ENCODE measurements around the gene TUBGCP3. TPM values are rescaled to one million over a fixed set of nuclear protein-coding genes. Genes with fewer than 3 reads are reported as not detected.

Gene TUBGCP3
- total and polyA plus RNA-seq, 2 experiments from 2014 or later = 12.8 to 40.2 TPM

- TF ChIP-seq ETS1 (IDR thresholded peaks at IDR 0.05) = no peak
Observed at GRCh38 chr13:112562786-112563383, 25.1 kb downstream of the TUBGCP3 start (continued).

- no peaks in the 10 kb centered on the region for H3K9me2 ChIP-seq (ENCODE audit: insufficient read depth)
- Mint-ChIP-seq H3K4me3 (no peak overlapping the region), H3K4me1 (peaks cover 17% of the 10 kb centered on the region), H3K36me3 (ENCODE audit: low read depth) (peaks cover 44% of the 10 kb centered on the region), H3K27me3 (ENCODE audit: insufficient read depth, low read depth, poor library complexity) (peaks cover 9% of the 10 kb centered on the region), H3K9me3 (no peaks in the 10 kb centered on the region), H3K27ac (no peak overlapping the region)
- no peaks in the 10 kb centered on the region; the same call in 1 of the 2 replicates for H3K36me3 ChIP-seq (ENCODE audit: insufficient read depth)
- ATAC-seq (no peak), DNase-seq (ENCODE audit: low spot score) (no peak)
- no peak overlapping the region for H3K27ac ChIP-seq (ENCODE audit: low read depth)
- no peak overlapping the region for H3K4me2 ChIP-seq
- peaks cover 38% of the 10 kb centered on the region for H3K79me2 ChIP-seq (replicated peaks; ENCODE audit: insufficient read depth)
- H3F3A ChIP-seq (replicated peaks; ENCODE audit: low read depth) = no peaks in the 10 kb centered on the region
- no peak overlapping the region for H2AFZ ChIP-seq
- H3K27me3 ChIP-seq (ENCODE audit: insufficient read depth) = no peaks in the 10 kb centered on the region
- TF ChIP-seq JUNB (IDR thresholded peaks at IDR 0.05; ENCODE audit: unreplicated experiment) (no peak), REST (IDR thresholded peaks at IDR 0.05; ENCODE audit: unreplicated experiment) (no peak), EZH2 (IDR thresholded peaks at IDR 0.05; ENCODE audit: low read depth, unreplicated experiment) (no peak), NANOG (IDR thresholded peaks at IDR 0.05; ENCODE audit: borderline replicate concordance) (no peak), EZH2phosphoT487 (IDR thresholded peaks at IDR 0.05; ENCODE audit: unreplicated experiment) (no peak), POLR2AphosphoS5 (IDR thresholded peaks at IDR 0.05; ENCODE audit: low read depth) (no peak), STAT1 (IDR thresholded peaks at IDR 0.05; ENCODE audit: unreplicated experiment) (no peak), ZNF331 (CRISPR knock-in tag; IDR thresholded peaks at IDR 0.05; ENCODE audit: low read depth) (no peak), ETS1 (IDR thresholded peaks at IDR 0.05) (no peak), ZNF114 (CRISPR knock-in tag; IDR thresholded peaks at IDR 0.05) (no peak)
- H3K4me3 ChIP-seq = no peak overlapping the region
- H3K4me1 ChIP-seq (ENCODE audit: insufficient read depth) = peaks cover 13% of the 10 kb centered on the region
- peaks cover 9% of the 10 kb centered on the region; the same call in 1 of the 2 replicates for H4K20me1 ChIP-seq (replicated peaks; ENCODE audit: insufficient read depth)
Observed at GRCh38 chr13:112562254-112562653, 25.7 kb downstream of the TUBGCP3 start.
